ENCODE results near the gene KBTBD8. TPM values are rescaled to one million over a fixed set of nuclear protein-coding genes. Genes with fewer than 3 reads are reported as not detected.

KBTBD8 gene
- total and polyA plus RNA-seq, 4 donors: 0.08 to 14.2 (median 1.3) TPM

DNA sequence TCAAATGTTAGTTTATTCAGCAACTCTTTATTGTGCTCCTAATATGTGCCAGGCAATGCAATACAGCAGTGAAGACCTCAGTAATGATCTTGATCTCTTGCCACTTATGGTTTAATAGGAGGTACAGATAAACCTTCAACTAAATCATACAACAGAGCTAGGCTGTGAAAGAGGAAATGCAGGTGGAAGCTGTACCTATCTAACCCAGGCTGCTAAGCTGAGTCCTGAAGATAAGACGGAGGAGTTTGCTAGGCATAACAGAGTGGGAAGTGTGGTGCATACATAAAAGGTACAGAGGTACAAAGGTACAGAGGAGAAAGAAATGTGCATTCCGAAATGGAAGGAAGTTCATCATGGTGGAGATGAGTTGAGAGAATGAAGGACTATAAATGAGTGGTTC is 35.0 kb downstream of the KBTBD8 start:
- no peak overlapping the region for H3K27ac ChIP-seq (ENCODE audit: low read depth in 1 of 2, low read length in 2 of 2)
- no peak overlapping the region for H3K9ac ChIP-seq (ENCODE audit: low read depth in 1 of 2, low read length in 2 of 2)
- H3K36me3 ChIP-seq (ENCODE audit: control insufficient read depth in 4 of 4, insufficient read depth in 3 of 4, low read depth in 1 of 4, low read length in 3 of 4): no peaks in the 10 kb centered on the region
- no peaks in the 10 kb centered on the region for H3K9me3 ChIP-seq (ENCODE audit: control insufficient read depth in 4 of 4, low read length in 3 of 4)
- no peak overlapping the region for H3K4me3 ChIP-seq (ENCODE audit: low read depth in 1 of 3, low read length in 3 of 3)
- 70% methylated on average over 2 of the region's 2 CpGs for WGBS
- DNase-seq (ENCODE audit: low spot score): no peak
- no peaks in the 10 kb centered on the region for H3K4me1 ChIP-seq (ENCODE audit: control insufficient read depth in 4 of 4, insufficient read depth in 4 of 4, low read length in 3 of 4)
- no peaks in the 10 kb centered on the region for H3K27me3 ChIP-seq (ENCODE audit: control insufficient read depth in 4 of 4, insufficient read depth in 4 of 4, low read length in 3 of 4)
- no peak for TF ChIP-seq FOXA2 (IDR thresholded peaks at IDR 0.05)
- no peak for TF ChIP-seq ZBTB33 (IDR thresholded peaks at IDR 0.05)
- TF ChIP-seq GABPA (IDR thresholded peaks at IDR 0.05 in 1 of 2, conservative IDR thresholded peaks at IDR 0.05 in 1 of 2): no peak
- TF ChIP-seq, protein P1, sequence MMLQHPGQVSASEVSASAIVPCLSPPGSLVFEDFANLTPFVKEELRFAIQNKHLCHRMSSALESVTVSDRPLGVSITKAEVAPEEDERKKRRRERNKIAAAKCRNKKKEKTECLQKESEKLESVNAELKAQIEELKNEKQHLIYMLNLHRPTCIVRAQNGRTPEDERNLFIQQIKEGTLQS (IDR thresholded peaks at IDR 0.05): no peak
- TF ChIP-seq, protein P2, sequence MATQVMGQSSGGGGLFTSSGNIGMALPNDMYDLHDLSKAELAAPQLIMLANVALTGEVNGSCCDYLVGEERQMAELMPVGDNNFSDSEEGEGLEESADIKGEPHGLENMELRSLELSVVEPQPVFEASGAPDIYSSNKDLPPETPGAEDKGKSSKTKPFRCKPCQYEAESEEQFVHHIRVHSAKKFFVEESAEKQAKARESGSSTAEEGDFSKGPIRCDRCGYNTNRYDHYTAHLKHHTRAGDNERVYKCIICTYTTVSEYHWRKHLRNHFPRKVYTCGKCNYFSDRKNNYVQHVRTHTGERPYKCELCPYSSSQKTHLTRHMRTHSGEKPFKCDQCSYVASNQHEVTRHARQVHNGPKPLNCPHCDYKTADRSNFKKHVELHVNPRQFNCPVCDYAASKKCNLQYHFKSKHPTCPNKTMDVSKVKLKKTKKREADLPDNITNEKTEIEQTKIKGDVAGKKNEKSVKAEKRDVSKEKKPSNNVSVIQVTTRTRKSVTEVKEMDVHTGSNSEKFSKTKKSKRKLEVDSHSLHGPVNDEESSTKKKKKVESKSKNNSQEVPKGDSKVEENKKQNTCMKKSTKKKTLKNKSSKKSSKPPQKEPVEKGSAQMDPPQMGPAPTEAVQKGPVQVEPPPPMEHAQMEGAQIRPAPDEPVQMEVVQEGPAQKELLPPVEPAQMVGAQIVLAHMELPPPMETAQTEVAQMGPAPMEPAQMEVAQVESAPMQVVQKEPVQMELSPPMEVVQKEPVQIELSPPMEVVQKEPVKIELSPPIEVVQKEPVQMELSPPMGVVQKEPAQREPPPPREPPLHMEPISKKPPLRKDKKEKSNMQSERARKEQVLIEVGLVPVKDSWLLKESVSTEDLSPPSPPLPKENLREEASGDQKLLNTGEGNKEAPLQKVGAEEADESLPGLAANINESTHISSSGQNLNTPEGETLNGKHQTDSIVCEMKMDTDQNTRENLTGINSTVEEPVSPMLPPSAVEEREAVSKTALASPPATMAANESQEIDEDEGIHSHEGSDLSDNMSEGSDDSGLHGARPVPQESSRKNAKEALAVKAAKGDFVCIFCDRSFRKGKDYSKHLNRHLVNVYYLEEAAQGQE (IDR thresholded peaks at IDR 0.05): no peak
- TF ChIP-seq YY1 (IDR thresholded peaks at IDR 0.05): no peak
- no peak for TF ChIP-seq EGR1 (IDR thresholded peaks at IDR 0.05; ENCODE audit: low read depth in 2 of 2)
- no peak for TF ChIP-seq CTCF (IDR thresholded peaks at IDR 0.05; ENCODE audit: low read depth, low read length, missing input control)

DNA sequence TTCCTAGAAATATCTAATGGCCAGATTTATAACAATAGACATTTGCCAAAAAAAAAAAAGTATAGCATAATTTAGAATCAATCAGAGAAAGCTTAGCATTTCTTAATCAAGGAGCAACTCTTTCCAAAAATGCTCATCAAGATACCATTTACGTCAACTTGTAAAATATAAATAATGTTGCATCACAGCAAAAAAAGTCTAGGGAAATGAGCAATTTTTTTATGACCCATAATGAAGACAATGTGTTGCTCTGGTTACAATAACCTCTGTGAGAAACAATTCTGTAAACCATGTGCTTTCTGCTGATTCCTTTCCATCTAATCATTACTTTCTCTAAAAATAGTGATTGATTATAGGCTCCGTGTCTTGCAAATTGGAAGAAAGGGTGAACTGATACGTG is 36.3 kb downstream of the KBTBD8 start:
- Histone ChIP-seq H3K27ac (ENCODE audit: low read depth in 1 of 2, low read length in 2 of 2) (no peak overlapping the region), H3K9me3 (ENCODE audit: control insufficient read depth in 4 of 4, low read length in 3 of 4) (no peaks in the 10 kb centered on the region), H3K36me3 (ENCODE audit: control insufficient read depth in 4 of 4, insufficient read depth in 3 of 4, low read depth in 1 of 4, low read length in 3 of 4) (no peaks in the 10 kb centered on the region), H3K4me1 (ENCODE audit: control insufficient read depth in 4 of 4, insufficient read depth in 4 of 4, low read length in 3 of 4) (no peaks in the 10 kb centered on the region), H3K4me3 (ENCODE audit: low read depth in 1 of 3, low read length in 3 of 3) (no peak overlapping the region), H3K9ac (ENCODE audit: low read depth in 1 of 2, low read length in 2 of 2) (no peak overlapping the region), H3K27me3 (ENCODE audit: control insufficient read depth in 4 of 4, insufficient read depth in 4 of 4, low read length in 3 of 4) (no peaks in the 10 kb centered on the region)
- 85% methylated on average over 3 of the region's 3 CpGs for WGBS
- no peak for DNase-seq (ENCODE audit: low spot score)
- no peak for TF ChIP-seq SP1 (IDR thresholded peaks at IDR 0.05)
- TF ChIP-seq NR2F2 (IDR thresholded peaks at IDR 0.05): no peak
- no peak for TF ChIP-seq RAD21 (IDR thresholded peaks at IDR 0.05)
- no peak for TF ChIP-seq FOXA2 (IDR thresholded peaks at IDR 0.05)
- TF ChIP-seq TAF1 (conservative IDR thresholded peaks at IDR 0.05): no peak
- no peak for TF ChIP-seq HNF4G (IDR thresholded peaks at IDR 0.05)
- TF ChIP-seq RXRA (IDR thresholded peaks at IDR 0.05): no peak
- no peak for TF ChIP-seq FOXA1 (IDR thresholded peaks at IDR 0.05)
- TF ChIP-seq, protein P3, sequence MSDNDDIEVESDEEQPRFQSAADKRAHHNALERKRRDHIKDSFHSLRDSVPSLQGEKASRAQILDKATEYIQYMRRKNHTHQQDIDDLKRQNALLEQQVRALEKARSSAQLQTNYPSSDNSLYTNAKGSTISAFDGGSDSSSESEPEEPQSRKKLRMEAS (IDR thresholded peaks at IDR 0.05): no peak
- TF ChIP-seq YY1 (IDR thresholded peaks at IDR 0.05): no peak
- no peak for TF ChIP-seq EGR1 (IDR thresholded peaks at IDR 0.05; ENCODE audit: low read depth in 2 of 2)
- no peak for TF ChIP-seq JUND (IDR thresholded peaks at IDR 0.05)
- TF ChIP-seq HNF4A (conservative IDR thresholded peaks at IDR 0.05): no peak
